ENCODE results near the gene ABI3BP.

GRCh38 chr3:100891827-100892226 lies 101.4 kb downstream of the ABI3BP start:
- TF ChIP-seq POLR2A (IDR thresholded peaks at IDR 0.05; ENCODE audit: low read depth, low read length): no peak
- no peak for TF ChIP-seq TAF1 (IDR thresholded peaks at IDR 0.05; ENCODE audit: low read depth, low read length)
